Measurements from ENCODE around the gene YPEL1.
A peak's percentile ranks its signal among the peaks of the same experiment; 100 is the strongest.
"Not testable (repeated sequence)": the region's sequence is repeated elsewhere in the genome, so short reads cannot be mapped to it uniquely, and the experiment has no call there.

The YPEL1 gene

GRCh38 chr22:21753374-21754111, 17.9 kb upstream of the YPEL1 start:
- no peak for DNase-seq

DNA sequence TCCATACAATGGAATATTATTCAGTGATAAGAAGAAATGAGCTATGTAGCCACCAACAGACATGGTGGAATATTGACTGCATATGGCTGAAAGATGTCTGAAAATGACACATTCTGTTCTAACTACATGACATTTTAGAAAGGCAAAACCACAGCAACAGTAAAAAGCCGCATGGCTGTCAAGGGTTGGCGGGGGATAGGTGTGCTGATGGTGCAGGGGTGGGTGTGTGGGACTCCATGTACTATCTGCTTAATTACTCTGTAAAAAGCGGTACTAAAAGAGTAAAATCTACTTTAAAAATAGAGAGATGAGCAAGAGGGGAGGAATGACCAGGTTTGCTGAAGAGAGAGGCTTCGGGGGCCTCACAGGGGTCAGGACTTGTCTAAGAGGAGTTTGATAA, 16.7 kb upstream of the YPEL1 start:
- DNase-seq = no peak

- DNase-seq = no peak
Measured at GRCh38 chr22:21745948-21746347, 10.4 kb upstream of the YPEL1 start.

DNA sequence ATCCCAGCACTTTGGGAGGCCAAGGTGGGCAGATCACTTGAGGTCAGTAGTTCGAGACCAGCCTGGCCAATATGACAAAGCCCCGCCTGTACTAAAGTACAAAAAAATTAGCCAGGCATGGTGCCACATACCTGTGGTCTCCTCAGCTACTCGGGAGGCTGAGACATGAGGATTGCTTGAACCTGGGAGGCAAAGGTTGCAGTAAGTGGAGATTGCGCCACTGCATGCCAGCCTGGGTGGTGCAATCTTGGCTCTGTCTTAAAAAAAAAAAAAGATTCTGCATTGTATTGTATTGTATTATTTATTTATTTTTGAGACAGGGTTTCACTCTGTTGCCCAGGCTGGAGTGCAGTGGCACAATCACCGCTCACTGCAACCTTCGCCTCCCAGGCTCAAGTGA, 9.3 kb upstream of the YPEL1 start:
- not testable (repeated sequence) for DNase-seq

DNA sequence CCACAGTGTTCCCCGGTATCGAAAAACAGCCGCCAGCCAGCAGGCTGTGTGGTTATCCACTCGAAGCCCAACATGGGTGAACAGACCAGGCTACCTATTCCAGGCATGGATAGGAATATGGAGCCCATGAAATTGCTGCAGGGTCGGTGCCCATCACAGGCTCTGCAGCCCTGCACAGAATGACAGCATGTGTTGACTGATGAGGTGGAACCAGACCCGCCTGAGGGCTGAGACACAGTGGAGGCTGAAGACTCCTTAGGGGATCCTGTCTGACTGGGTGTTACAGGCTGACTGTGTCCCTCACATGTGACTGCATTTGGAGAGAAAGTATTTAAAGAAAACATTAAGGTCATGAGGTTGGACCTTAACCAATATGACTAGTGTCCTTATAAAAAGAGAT, 6.2 kb upstream of the YPEL1 start:
- no peak for DNase-seq

DNA sequence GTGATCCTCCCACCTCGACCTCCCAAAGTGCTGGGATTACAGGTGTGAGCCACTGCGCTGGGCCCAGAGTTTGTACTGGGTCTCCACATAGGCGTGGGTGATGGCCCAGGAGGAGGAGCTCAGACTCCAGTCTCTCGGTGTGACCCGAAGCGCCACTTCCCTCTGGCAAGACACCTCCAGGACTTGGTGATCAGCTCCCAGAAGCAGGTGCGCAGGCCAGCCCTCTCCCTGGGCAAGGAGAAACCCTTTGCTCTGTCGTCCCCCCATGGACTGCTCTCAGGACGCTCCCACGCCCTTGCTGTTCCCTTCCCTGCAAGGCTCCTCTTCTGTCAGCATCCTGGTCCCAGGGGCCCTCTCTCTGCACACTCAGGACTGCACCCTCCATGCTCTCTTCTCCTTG, 5.5 kb upstream of the YPEL1 start:
- no peak for DNase-seq

DNA sequence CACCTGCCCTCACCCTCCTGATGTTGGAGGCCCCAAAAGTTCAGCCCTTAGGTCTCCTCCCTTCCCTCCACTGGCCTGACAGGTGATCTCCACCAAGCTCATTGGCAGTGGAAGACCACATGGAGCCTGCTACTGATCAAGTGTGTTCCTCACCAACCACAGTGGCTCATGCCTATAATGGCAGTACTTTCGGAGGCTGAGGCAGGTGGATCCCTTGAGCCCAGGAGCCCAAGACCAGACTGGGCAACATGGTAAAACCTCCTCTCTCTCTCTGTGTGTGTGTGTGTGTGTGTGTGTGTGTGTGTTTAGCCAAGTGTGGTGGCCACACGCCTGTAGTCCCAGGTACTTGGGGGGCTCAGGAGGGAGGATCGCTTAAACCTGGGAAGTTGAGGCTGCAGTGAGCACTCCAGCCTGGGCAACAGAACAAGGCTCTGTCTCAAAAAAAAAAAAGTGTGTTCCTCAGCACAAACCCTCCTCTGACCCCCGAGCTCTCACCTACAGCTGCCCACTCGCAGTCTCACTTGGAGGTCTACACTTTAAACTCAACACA, 4.3 kb upstream of the YPEL1 start:
- no peak for DNase-seq

GRCh38 chr22:21738966-21739365, 3.4 kb upstream of the YPEL1 start:
- no peak for DNase-seq

DNA sequence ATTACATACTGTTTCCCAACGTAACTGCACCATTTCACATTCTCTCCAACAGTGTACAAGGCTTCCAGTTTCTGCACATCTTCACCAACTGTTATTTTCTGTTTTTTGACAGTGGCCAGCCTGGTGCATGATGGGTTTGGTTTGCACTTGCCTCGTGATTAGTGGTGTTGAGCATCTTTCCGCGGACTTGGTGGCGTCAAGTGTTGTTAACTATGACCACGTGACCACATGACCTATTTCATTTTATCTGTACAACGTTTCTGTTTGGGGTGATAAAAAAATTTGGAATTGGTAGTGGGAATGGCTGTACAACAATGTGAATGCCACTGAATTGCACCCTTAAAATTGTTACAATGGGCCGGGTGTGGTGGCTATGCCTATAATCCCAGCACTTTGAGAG, 2.5 kb upstream of the YPEL1 start:
- DNase-seq = no peak

- DNase-seq = no peak
Measured at GRCh38 chr22:21736948-21737347, 1.4 kb upstream of the YPEL1 start.

DNA sequence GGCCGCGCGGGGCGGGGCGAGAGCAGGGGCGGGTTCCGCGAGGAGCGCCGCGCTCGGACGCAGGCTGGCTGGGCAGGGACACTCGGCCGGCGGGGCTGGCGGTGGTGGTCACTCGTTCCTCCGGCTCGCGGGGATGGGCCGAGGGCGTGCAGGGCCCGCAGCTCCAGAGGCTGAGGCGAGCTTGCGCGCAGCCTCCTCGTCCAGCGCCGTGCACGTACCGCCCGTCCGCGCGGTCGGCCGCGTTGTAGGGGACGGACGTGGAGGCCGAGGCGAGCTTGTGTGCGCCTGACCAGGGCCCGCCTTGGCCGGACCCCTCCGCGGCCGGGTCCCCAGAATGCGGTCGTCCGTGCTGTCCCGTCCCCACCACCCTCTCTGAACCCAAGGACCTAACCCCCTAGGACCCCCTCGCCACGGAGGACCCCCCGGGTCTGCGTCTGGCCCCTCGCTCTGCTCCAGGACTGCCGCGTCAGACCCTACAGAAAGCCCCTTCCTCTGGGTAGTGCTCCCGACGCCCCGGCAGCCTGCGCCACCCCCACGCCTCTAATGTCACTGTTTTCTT, 569 bp upstream of the YPEL1 start:
- no peak for DNase-seq

- no peak for DNase-seq
Measured at GRCh38 chr22:21734540-21735199, 924 bp downstream of the YPEL1 start.

- DNase-seq = no peak
Measured at GRCh38 chr22:21731503-21731902, 4.1 kb downstream of the YPEL1 start.

DNA sequence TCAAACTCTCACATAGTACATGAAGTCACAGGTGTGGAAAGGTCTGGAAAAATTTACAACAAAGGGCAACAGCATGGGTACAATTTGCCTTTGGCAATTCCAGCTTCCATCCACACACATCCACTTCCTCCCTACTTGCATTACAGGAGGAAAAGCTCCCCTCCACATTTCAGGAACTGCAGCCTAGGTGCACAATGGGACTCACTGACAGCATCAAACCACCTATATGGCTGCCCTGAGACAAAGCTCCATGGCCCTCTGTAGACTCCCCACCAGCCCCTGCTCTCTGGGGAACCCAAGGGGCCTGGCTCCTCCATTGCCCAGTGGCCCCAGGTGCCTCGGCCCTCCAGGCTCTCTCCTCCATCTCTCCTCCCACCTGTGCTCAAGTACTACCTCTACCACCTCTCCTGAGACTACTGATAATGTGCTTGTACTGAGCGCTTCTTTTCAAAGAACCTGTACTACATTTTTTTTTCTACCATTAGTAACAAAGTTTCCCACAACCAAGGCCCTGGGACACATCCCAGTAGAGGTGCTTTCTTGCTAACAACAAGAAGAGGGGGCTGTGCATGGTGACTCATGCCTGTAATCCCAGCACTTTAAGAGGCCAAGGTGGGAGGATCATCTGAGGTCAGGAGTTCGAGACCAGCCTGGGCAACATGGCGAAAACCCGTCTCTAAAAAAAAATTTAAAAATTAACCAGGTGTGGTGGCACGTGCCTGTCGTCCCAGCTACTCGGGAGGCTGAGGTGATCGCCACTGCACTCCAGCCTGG, 4.9 kb downstream of the YPEL1 start:
- no peak for DNase-seq

- not testable (repeated sequence) for DNase-seq
Measured at GRCh38 chr22:21729184-21729583, 6.4 kb downstream of the YPEL1 start.

DNA sequence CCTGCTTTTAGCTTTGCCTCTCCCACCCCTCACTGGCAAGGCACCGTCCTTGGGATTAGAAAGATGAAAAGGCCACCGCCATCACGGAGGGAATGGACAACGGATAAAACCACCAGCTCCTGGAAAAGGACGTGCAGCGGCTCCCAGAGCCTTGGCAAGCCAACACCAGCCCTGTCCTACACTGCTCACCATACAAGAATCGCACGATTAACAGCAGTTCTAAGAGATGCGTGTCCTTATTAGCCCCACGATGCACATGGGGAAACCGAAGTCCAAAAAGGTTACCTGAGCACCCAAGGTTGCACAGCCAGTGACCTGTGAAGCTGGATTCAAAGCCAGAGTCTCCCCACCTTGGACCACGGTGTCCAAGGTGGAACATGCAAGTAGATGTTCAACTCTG, 7.3 kb downstream of the YPEL1 start:
- no peak for DNase-seq

GRCh38 chr22:21727768-21728167, 7.8 kb downstream of the YPEL1 start:
- no peak for DNase-seq

DNA sequence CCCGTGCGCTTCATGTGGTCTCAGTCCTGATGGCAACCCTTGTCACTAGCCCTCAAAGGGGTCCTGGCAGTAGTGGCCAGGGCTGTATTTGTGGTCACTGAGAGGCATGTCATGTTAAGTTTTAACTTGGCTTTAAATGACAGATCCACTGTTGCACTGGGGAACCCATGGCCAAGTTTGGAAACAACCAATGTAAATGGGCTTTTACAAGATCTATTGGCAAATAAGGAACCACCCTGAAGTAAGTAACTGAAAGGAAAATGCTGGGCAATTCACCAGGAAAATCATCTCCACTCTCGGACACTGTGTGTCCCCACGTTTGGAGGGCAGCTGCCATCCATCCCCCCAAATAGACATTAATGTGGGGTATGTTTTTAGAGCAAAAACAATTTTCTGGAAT, 8.4 kb downstream of the YPEL1 start:
- no peak for DNase-seq

GRCh38 chr22:21726650-21727049, 8.9 kb downstream of the YPEL1 start:
- DNase-seq = peak; percentile 29

DNA sequence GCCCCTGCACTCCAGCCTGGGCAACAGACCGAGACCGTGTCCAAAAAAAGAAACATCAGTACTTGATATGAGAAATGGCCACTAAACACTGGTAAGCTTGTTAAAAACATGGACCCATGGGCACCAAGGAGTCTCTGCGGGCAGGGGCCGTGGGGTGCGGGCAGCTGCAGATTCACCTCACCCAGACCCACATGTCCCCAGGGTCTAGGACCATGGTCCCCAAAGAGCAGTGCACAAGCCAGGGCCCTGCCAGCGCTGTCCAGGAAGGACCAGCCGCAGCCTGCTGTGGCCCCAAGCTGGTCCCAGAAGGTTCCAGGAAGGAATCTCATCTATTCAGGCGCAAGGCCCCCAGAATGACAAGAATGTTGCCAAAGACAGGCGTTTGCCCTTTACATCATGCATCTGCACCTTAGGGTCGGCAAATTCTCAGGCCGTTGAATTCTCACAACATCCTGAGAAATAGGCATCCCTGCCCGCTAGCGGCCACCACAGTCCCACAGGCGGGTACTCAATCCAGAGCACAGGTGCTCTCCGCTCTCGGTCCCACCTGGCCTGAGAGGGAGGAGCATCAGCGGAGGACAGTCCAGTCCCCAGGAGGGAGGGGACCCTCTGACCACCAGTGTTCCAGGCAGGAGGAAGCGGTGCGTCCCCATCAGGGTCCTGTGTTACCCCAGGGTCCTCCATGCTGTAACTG, 9.5 kb downstream of the YPEL1 start:
- DNase-seq = no peak

DNA sequence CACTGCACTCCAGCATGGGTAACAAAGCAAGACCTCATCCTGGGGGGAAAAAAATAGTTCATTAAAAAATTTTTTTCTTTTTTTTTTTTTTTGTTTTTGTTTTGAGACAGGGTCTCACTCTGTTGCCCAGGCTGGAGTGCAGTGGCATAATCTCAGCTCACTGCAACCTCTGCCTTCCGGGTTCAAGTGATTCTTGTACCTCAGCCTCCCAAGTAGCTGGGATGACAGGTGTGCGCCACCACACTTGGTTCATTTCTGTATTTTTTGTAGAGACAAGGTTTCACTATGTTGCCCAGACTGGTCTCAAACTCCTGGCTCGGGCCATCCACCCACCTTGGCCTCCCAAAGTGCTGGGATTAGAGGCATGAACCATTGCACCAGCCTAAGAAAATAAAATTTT, 11.1 kb downstream of the YPEL1 start:
- not testable (repeated sequence) for DNase-seq

DNA sequence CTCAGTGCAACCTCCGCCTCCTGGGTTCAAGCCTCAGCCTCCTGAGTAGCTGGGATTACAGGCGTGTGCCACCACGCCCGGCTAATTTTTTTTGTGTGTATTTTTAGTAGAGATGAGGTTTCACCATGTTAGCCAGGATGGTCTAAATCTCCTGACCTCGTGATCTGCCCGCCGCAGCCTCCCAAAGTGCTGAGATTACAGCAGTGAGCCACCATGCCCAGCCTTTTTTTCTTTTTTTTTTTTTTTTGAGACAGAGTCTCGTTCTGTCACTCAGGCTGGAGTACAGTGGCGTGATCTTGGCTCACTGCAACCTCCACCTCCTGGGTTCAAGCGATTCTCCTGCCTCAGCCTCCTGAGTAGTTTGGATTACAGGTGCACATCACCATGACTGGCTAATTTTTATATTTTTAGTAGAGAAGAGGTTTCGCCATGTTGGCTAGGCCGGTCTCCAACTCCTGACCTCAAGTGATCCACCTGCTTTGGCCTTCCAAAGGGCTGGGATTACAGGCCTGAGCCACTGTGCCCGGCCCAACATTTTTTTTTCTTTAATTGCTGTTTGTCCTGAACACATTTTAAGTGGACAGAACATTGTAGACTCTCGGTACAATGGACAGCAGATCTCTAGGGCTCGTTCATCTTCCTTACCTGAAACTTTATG, 14.3 kb downstream of the YPEL1 start:
- not testable (repeated sequence) for DNase-seq

Measured in stimulated activated CD4-positive, alpha-beta T cell treated with anti-CD3 and anti-CD28 coated beads, Interleukin-4, amount 100 ng/mL, for 24 hours (primary cell).